Neural cell (in vitro differentiated cells): ENCODE measurements around the gene PCDH9. TPM values are rescaled to one million over a fixed set of nuclear protein-coding genes. Genes with fewer than 3 reads are reported as not detected.

Experiments
- H2AFZ ChIP-seq: fragments of 200-600, 300-800 bp; sonication (generic), shearing (Covaris generic); 2 replicates; pipeline ENCODE4 v1.6.0; 2014; ENCODE audit warnings: low read depth, mild to moderate bottlenecking, antibody characterized with exemption, low read length, moderate library complexity
- H3F3A ChIP-seq: fragments of 200-600 bp; shearing (Covaris generic); 2 replicates; pipeline ENCODE4 v1.6.1; 2016; ENCODE audit warnings: mild to moderate bottlenecking, moderate library complexity, mixed read lengths, antibody characterized with exemption, low read length; ENCODE audit not compliant: insufficient read depth, poor library complexity, severe bottlenecking
- H3K27ac ChIP-seq: fragments of 200-600, 300-800 bp; sonication (generic), shearing (Covaris generic); 2 replicates; pipeline ENCODE4 v1.5.1; 2014; ENCODE audit warnings: mild to moderate bottlenecking, low read length, moderate library complexity
- H3K27me3 ChIP-seq: fragments of 300-800, 200-600 bp; sonication (generic), shearing (Covaris generic); 2 replicates; pipeline ENCODE4 v1.6.0; 2014; ENCODE audit warnings: mild to moderate bottlenecking, low read depth, low read length, moderate library complexity; ENCODE audit not compliant: insufficient read depth
- H3K36me3 ChIP-seq: fragments of 300-800, 200-600 bp; sonication (generic), shearing (Covaris generic); 2 replicates; pipeline ENCODE4 v1.5.1; 2014; ENCODE audit warnings: mild to moderate bottlenecking, antibody characterized with exemption, low read length, moderate library complexity; ENCODE audit not compliant: insufficient read depth
- H3K4me2 ChIP-seq: fragments of 300-800, 200-600 bp; sonication (generic), shearing (Covaris generic); 2 replicates; pipeline ENCODE4 v1.6.0; 2014; ENCODE audit warnings: mild to moderate bottlenecking, low read length
- H3K4me3 ChIP-seq: fragments of 300-800, 200-600 bp; sonication (generic), shearing (Covaris generic); 2 replicates; pipeline ENCODE4 v1.5.1; 2014; ENCODE audit warnings: mild to moderate bottlenecking, low read length, moderate library complexity
- H3K79me2 ChIP-seq: fragments of 200-600 bp; shearing (Covaris generic); replicated peaks from 2 replicates; pipeline ENCODE4 v1.6.0; 2014; ENCODE audit warnings: mild to moderate bottlenecking, low read length, moderate library complexity; ENCODE audit not compliant: insufficient read depth
- H3K9ac ChIP-seq: fragments of 300-800, 200-600 bp; sonication (generic), shearing (Covaris generic); 2 replicates; pipeline ENCODE4 v1.6.1; 2016; ENCODE audit warnings: mild to moderate bottlenecking, low read length, mixed read lengths
- H3K9me2 ChIP-seq: fragments of 200-600 bp; shearing (Covaris generic); 2 replicates; pipeline ENCODE4 v1.6.1; 2016; ENCODE audit warnings: mild to moderate bottlenecking, low read length, mixed read lengths; ENCODE audit not compliant: insufficient read depth
- H3K9me3 ChIP-seq: fragments of 200-600, 300-800 bp; sonication (generic), shearing (Covaris generic); 2 replicates; pipeline ENCODE4 v1.6.1; 2016; ENCODE audit warnings: mild to moderate bottlenecking, mixed run types, low read length, moderate library complexity, mixed read lengths
- H4K20me1 ChIP-seq: fragments of 200-600 bp; shearing (Covaris generic); 2 replicates; pipeline ENCODE4 v1.6.1; 2016; ENCODE audit warnings: mild to moderate bottlenecking, mixed run types; ENCODE audit not compliant: insufficient read depth
- CTCF ChIP-seq: fragments of 450-650 bp; IDR thresholded peaks from 2 replicates; pipeline ENCODE4 v1.5.1; 2014; ENCODE audit warnings: antibody characterized with exemption, mild to moderate bottlenecking, moderate library complexity; ENCODE audit not compliant: poor library complexity, severe bottlenecking
- EP300 ChIP-seq: fragments of 450-650 bp; conservative IDR thresholded peaks from 2 replicates; pipeline ENCODE4 v1.6.1; 2014; ENCODE audit warnings: antibody characterized with exemption, mild to moderate bottlenecking, moderate library complexity; ENCODE audit not compliant: poor library complexity, severe bottlenecking
- EZH2 ChIP-seq: fragments of 200-600, 300-800 bp; shearing (Covaris generic), sonication (generic); IDR thresholded peaks from 2 replicates; pipeline ENCODE4 v1.6.1; 2014; ENCODE audit warnings: antibody characterized with exemption, low read length, borderline replicate concordance, mild to moderate bottlenecking; ENCODE audit not compliant: insufficient read depth, poor library complexity, severe bottlenecking
- MXI1 ChIP-seq: fragments of 450-650 bp; conservative IDR thresholded peaks from 2 replicates; pipeline ENCODE4 v1.6.1; 2014; ENCODE audit warnings: antibody characterized with exemption, mild to moderate bottlenecking; ENCODE audit not compliant: poor library complexity, severe bottlenecking
- POLR2AphosphoS5 ChIP-seq: IDR thresholded peaks from 2 replicates; pipeline ENCODE4 v1.6.1; 2012
- RAD21 ChIP-seq: fragments of 450-650 bp; conservative IDR thresholded peaks from 2 replicates; pipeline ENCODE4 v1.6.1; 2014; ENCODE audit warnings: antibody characterized with exemption, mild to moderate bottlenecking, moderate library complexity
- REST ChIP-seq: IDR thresholded peaks from 2 replicates; pipeline ENCODE4 v1.6.1; 2012; ENCODE audit warnings: borderline replicate concordance
- SMC3 ChIP-seq: fragments of 450-650 bp; conservative IDR thresholded peaks from 2 replicates; pipeline ENCODE4 v1.6.1; 2014; ENCODE audit warnings: antibody characterized with exemption, mild to moderate bottlenecking, moderate library complexity; ENCODE audit not compliant: poor library complexity
- TAF1 ChIP-seq: IDR thresholded peaks from 2 replicates; pipeline ENCODE4 v1.6.1; 2012; ENCODE audit warnings: low read depth
- polyA plus RNA-seq: library from polyadenylated mRNA; depleted of rRNA; stranded (reverse); fragments of >200 nt; gene quantifications from 2 replicates; pipeline ENCODE4 v1.2.3, GENCODE V29; 2014

Gene PCDH9
- polyA plus RNA-seq, 1 donor from 2014 or later, result 4.6 TPM

- no peak overlapping the region for H3K9ac ChIP-seq
- TF ChIP-seq EP300 (no peak), REST (no peak), CTCF (no peak), POLR2AphosphoS5 (no peak), SMC3 (no peak), MXI1 (no peak), RAD21 (no peak), EZH2 (no peak), TAF1 (no peak)
- H3F3A ChIP-seq, result no peaks in the 10 kb centered on the region
- no peaks in the 10 kb centered on the region for H3K79me2 ChIP-seq
- no peaks in the 10 kb centered on the region for H3K9me3 ChIP-seq
- H3K4me2 ChIP-seq, result no peak overlapping the region
- H3K9me2 ChIP-seq, result no peaks in the 10 kb centered on the region
- H4K20me1 ChIP-seq, result no peaks in the 10 kb centered on the region
- no peaks in the 10 kb centered on the region for H3K27me3 ChIP-seq
- no peak overlapping the region for H2AFZ ChIP-seq
- H3K36me3 ChIP-seq, result no peaks in the 10 kb centered on the region
- no peak overlapping the region for H3K4me3 ChIP-seq
- H3K27ac ChIP-seq, result no peak overlapping the region
Observed at GRCh38 chr13:66965181-66965580, 265.0 kb downstream of the PCDH9 start.

- no peaks in the 10 kb centered on the region for H4K20me1 ChIP-seq
- H3K4me2 ChIP-seq, result no peak overlapping the region
Observed at GRCh38 chr13:66962953-66963352, 267.2 kb downstream of the PCDH9 start.

More at GRCh38 chr13:66962953-66963352, 267.2 kb downstream of the PCDH9 start:
- H3K79me2 ChIP-seq, result no peaks in the 10 kb centered on the region
- H3K27ac ChIP-seq, result no peak overlapping the region
- TF ChIP-seq EP300, result no peak
- TF ChIP-seq TAF1, result no peak
- no peak for TF ChIP-seq REST
- TF ChIP-seq EZH2, result no peak
- no peak for TF ChIP-seq RAD21
- TF ChIP-seq SMC3, result no peak
- no peak for TF ChIP-seq MXI1
- no peak for TF ChIP-seq CTCF
- TF ChIP-seq POLR2AphosphoS5, result no peak
- H3K9me3 ChIP-seq, result no peaks in the 10 kb centered on the region
- no peaks in the 10 kb centered on the region for H3K27me3 ChIP-seq
- no peak overlapping the region for H2AFZ ChIP-seq
- no peaks in the 10 kb centered on the region for H3K36me3 ChIP-seq
- H3K9me2 ChIP-seq, result no peaks in the 10 kb centered on the region
- no peak overlapping the region for H3K9ac ChIP-seq
- H3K4me3 ChIP-seq, result no peak overlapping the region
- no peaks in the 10 kb centered on the region for H3F3A ChIP-seq
